Measurements from ENCODE around the gene TEX44.

GRCh38 chr2:231545105-231545902, 47.4 kb upstream of the TEX44 start:
- TF ChIP-seq, protein P1, sequence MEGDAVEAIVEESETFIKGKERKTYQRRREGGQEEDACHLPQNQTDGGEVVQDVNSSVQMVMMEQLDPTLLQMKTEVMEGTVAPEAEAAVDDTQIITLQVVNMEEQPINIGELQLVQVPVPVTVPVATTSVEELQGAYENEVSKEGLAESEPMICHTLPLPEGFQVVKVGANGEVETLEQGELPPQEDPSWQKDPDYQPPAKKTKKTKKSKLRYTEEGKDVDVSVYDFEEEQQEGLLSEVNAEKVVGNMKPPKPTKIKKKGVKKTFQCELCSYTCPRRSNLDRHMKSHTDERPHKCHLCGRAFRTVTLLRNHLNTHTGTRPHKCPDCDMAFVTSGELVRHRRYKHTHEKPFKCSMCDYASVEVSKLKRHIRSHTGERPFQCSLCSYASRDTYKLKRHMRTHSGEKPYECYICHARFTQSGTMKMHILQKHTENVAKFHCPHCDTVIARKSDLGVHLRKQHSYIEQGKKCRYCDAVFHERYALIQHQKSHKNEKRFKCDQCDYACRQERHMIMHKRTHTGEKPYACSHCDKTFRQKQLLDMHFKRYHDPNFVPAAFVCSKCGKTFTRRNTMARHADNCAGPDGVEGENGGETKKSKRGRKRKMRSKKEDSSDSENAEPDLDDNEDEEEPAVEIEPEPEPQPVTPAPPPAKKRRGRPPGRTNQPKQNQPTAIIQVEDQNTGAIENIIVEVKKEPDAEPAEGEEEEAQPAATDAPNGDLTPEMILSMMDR (IDR thresholded peaks at IDR 0.05; ENCODE audit: low read depth, low read length): no peak
- no peak for TF ChIP-seq EZH2phosphoT487 (IDR thresholded peaks at IDR 0.05; ENCODE audit: low read depth)
